EL (cell line): ENCODE results near the gene NRG3.

Experiments
- DNase-seq: peaks from one replicate; pipeline ENCODE4 v3.0.0-alpha.2; 2016

Gene NRG3

GRCh38 chr10:82506680-82507376 lies 631.8 kb downstream of the NRG3 start:
- no peak for DNase-seq

DNA sequence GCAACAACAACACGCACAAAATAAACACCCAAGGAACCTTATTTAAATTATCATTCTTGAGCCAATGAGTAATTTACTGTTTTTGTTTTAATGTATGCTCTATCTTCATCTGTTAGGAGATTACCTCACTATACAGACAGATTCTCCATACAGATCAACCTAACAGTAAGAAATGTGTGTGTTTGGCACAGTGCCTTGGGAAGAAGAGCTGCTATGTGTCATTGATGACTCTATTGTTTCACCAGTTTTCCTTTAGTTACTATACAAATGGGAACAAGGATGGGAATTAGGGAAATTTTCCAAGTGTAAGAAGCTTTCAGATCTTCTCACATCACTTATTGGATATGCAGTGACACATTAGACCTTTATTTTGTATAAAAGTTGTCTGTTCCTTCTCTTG lies 640.3 kb downstream of the NRG3 start:
- no peak for DNase-seq

DNA sequence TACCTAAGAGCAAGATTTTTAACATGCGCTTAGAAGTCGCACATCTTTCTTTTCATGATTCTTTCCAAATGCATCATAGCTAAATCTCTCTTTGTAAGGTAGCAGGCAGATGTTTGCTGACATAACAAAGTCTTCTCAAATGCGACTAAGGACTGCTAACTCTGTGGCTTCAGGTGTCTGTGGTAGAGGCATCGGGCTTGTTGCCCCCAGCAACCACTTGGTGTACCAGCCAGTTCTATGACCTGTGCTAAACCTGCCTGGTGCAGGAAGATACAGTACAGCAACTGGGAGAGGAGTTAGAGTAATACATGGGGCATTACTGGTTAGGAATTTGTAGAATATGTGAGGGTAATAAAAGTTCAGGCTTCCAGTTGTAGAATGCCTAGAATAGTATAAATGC lies 654.1 kb downstream of the NRG3 start:
- DNase-seq, result no peak

GRCh38 chr10:82535457-82535856 lies 660.5 kb downstream of the NRG3 start:
- no peak for DNase-seq

DNA sequence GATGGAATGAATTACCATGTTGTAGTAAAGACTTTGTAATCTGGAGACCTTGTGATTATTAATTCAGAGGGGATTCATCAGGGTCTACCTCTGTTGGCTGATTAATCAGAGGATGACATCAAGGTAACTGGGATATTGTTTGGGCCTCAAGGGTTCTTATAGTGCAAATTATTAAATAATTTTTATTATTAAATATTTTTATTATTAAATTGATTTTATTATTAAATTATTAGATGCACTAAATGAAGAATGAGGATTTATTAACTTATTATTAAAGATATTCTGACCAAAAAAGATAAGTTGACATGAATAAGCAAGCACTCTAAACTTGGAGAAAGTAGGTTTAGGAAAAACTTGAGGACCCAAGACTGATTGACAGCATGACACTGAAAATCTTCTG lies 661.7 kb downstream of the NRG3 start:
- no peak for DNase-seq

- no peak for DNase-seq
These were observed 663.3 kb downstream of the NRG3 start for GRCh38 chr10:82538272-82538671.

DNA sequence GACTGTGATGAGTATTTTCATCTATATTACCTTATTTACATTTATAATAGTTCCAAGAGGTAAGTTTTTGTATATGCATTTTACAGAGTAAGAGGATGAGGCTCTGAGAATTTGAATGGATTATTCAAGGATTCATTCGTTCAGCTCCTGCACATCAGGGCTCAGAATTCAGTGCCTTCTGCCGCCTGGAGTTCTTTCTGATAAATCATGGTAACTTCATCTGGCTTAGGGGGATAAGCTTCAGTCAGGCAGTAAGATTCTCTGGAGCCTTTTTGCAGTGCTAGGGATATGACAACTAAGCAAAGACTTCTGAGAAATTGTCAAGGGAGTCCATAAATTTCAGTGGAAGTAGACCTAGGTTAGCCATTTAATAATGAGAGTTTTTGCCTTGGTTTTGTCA lies 668.6 kb downstream of the NRG3 start:
- DNase-seq, result no peak

- DNase-seq, result no peak
These were observed 669.4 kb downstream of the NRG3 start for GRCh38 chr10:82544377-82544776.

DNA sequence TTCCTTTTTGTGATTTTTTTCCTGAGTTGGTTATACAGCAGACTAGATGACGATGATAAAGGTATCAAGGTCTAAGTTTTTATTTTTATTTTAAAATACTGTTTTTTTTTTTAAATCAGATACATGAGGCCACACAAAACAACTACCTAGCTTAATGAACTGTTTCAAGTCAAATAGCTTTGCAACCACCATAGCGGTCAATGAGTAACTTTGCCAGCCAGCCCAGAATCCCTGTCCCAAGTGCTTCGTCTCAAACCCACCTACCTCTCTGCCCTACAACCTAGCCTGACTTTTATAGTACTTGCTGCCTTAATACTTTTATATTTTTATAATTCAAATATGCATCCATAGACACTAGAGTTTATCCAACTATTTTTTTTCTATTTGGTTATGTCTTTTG lies 676.5 kb downstream of the NRG3 start:
- no peak for DNase-seq

DNA sequence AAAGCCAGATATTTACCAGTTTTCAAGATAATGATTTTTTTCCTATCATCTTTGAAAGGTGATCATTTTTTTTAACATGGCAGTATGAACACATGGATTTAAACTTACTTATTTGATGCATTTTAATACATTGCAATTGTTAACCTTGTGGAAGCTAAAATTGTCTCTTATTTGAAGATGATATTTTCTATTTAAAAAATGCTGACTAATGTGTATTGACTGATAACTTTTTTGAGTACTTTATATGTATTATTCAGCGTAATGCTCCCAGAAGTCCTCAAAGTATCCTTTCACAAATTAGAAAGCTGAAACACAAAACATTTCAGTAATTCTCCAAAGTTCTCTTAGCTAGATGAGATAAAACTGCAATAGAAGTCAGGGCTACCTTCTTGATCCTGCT lies 677.3 kb downstream of the NRG3 start:
- no peak for DNase-seq

DNA sequence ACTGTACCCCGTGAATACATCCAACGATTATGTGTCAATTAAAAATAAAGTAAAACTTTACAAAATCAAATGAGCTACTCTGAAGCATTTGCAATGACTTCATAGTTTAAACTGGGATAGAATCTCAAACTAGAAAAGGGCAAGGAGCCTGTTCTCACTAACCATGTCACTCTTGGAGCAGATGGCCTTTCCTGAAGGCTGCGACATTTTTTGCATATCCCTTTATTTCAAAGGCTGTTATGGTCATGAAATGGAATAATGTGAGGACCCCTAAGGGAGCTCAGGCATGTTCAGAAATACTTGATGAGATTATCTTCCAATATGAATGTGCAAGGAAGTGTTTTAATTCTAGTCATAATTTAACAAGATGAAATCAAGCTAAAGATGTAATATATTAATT lies 679.4 kb downstream of the NRG3 start:
- DNase-seq, result no peak

DNA sequence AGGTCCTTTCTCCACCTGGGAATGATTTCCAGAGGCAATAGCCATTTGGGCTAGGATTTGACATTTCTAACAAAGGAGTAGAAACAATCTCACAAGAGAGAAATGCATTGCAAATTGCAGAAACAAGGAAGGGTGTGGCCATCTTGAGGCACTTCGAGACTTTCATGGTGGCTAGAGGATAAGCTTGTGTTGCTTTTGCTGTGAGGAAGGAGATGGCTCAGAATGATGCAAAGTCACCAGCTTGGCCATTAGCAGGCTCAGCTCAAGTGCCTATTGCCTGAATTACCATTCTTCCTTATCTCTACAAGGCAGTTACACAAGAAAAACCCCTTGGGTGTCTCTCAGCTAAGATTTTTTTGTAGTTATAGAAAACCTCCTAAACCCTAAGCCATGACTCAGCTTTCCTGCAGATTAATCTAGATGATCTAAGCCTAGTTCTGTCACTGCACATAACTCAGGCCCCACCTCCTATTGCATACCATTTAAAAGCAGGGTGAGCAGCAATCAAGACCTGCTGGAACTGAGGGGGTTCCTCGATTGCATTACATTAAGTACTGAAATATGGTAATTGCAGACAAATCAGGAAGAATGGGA lies 683.1 kb downstream of the NRG3 start:
- DNase-seq, result no peak

- no peak for DNase-seq
These were observed 689.6 kb downstream of the NRG3 start for GRCh38 chr10:82564353-82565196.

DNA sequence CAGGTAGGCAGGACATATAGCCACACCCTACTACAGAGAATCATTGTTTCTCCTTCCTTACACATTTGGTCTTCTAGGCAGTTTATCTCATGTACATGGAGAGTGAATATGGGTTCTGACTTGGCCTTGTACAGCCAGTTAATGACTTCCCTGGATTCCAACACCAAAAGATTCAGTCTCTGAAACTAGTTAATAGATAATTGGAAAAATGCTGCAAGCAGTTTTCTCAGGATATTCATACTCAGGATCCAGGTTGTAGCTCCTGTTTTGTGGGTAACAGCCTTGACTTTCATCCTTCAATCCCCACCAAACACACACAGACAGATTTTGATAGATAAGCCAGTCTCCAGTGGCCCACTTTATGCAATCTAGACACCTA lies 690.2 kb downstream of the NRG3 start:
- DNase-seq, result no peak

- DNase-seq, result no peak
These were observed 697.8 kb downstream of the NRG3 start for GRCh38 chr10:82572744-82573143.

GRCh38 chr10:82574081-82574480 lies 699.1 kb downstream of the NRG3 start:
- DNase-seq, result no peak

DNA sequence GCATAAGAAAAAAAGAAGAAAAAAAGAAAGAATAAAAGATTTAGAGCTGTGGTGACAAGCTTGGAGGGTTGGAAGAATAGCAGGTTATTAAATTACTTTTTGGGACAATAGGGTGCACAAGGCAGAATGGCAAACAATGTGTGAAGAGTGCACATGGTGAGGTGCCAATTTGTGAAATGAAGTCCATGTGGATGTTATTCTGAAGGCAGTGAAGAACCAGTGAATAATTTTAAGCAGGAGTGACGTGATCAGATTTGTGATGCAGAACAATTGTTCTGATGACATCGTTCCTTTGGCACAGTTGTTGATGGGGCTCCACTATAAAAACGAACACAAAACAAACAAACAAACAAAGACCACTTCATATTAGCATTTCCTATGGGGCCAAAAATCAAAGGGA lies 700.3 kb downstream of the NRG3 start:
- DNase-seq, result no peak

GRCh38 chr10:82576093-82576492 lies 701.1 kb downstream of the NRG3 start:
- DNase-seq, result no peak

DNA sequence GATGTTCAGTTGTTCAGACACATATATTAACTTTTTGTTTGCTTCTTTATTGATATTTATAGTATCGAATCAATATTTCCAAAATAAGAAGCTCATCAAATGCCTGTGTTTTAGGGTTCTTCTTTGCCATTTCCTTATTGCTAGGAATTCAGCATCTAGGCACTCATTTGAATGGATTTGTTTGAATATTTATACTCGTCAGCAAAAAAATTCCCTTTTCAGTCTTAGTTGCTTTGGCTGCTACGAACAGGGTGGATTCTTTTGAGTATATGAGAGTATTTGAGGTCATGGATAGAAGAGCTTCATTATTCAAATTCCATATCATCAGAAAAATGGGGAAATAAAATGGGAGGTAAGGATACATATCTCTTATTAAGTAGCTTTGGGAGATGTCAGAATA lies 706.9 kb downstream of the NRG3 start:
- no peak for DNase-seq

- DNase-seq, result no peak
These were observed 716.4 kb downstream of the NRG3 start for GRCh38 chr10:82591421-82591820.

DNA sequence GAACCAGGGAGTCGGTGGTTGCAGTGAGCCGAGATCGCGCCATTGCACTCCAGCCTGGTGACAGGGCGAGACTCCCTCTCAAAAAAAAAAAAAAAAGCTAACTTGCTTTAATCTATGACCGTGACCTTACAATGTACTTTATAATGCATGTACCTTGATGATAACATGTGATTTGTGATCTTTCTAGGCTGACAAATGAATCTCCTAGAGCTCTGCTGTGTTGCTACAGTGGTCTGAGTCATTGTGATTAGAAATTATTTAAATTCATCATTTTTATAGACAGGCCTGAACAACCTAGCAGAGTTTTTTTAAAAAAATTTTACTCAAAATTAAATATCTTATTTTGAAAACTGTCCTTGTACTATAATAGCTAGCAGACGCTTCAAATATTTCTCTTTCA lies 722.8 kb downstream of the NRG3 start:
- DNase-seq, result no peak

DNA sequence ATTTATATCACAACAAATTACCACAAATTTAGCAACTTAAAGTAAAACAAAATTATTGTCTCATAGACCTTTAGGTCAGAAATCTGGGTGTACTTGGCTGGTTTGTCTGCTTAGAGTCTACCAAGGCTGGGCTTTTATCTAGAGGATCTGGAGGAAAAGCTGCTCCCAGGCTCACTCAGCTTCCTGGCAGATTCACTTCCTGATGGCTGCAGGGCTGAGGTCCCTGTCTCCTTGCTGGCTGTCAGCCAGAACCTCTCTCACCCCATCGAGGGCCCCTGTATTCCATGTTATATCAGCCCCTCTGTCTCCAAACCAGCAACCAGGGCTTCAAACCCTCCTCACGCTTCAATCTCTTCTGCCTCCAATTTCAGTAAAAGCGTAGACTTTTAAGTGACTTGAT lies 734.9 kb downstream of the NRG3 start:
- DNase-seq, result no peak

DNA sequence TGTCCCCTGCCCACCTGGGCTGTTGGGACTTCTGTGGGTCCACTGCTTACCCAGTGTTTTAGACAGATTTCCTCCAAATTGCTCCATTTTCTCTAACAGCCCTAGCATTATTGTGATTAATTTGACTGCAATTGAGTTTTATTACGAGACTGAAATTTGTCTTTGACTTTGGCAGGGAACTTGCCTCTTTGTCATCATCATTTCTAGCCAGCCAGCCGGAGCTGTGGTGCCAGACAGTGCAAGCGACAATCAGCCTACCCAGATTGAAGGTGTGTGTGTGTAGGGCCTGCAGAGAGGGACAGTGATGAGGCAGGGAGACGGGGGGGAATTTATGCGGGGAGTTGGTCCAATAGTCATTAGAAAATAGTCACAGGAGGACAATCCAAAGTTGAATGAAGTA lies 743.0 kb downstream of the NRG3 start:
- DNase-seq, result no peak

- DNase-seq, result no peak
These were observed 746.7 kb downstream of the NRG3 start for GRCh38 chr10:82621680-82622079.
